Activated CD4-positive, alpha-beta T cell treated with anti-CD3 and anti-CD28 coated beads, Interleukin-2, amount 50 U/mL, for 16 hours (primary cell): ENCODE data around the gene ELANE.

Experiments used
- DNase-seq: peaks from one replicate; pipeline ENCODE4 v3.0.0-alpha.2; 2020

Gene ELANE

GRCh38 chr19:852136-853013 lies at the start of gene ELANE:
ELANE (plus strand) TSS chr19:852303; CDS start chr19:852329, 26 bp downstream.
- no peak for DNase-seq

- DNase-seq, result no peak
Observed at GRCh38 chr19:802498-803098, 49.5 kb upstream of the ELANE start.

- DNase-seq, result no peak
Observed at GRCh38 chr19:803099-803561, 49.0 kb upstream of the ELANE start.

DNA sequence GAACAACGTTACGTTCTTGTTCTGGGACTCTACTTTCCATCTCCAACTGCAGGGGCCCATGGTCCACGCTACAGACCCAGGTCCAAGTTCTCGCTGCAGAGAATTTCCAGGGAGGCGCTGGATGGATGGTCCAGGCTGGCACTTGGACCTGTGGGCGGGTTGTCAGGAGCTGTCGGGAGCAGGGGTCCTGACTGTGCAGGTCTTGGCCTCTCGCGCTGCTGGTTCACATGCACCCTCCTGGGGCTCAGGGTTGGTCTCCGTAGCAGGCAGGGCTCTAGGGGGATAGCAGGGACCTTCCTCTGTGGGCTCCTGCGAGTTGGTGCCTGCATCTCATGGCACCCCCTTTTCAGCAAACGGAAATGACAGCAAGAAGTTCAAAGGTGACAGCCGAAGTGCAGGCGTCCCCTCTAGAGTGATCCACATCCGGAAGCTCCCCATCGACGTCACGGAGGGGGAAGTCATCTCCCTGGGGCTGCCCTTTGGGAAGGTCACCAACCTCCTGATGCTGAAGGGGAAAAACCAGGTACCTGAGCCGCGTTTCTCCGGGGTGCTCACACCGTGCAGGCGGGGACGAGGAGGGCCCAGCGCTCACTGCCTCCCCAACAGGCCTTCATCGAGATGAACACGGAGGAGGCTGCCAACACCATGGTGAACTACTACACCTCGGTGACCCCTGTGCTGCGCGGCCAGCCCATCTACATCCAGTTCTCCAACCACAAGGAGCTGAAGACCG lies 48.3 kb upstream of the ELANE start:
- DNase-seq, result no peak

- DNase-seq, result no peak
Observed at GRCh38 chr19:804419-805165, 47.5 kb upstream of the ELANE start.

DNA sequence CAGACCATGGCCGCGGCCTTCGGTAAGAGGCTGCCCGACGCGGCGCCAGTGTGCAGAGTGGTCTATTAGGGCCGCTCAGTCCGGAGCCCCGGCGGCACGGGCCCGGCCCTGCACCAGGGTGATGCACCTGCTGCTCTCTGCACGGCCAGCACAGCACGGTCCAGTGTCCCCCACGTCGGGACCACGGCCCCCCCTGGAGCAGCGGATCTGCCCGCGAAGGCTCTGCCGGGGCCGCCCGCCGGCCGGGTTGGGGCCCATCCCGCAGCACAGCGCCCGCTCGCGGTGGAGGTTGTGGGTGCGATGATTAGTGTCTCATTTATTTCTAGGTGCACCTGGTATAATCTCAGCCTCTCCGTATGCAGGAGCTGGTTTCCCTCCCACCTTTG lies 46.9 kb upstream of the ELANE start:
- DNase-seq, result no peak

DNA sequence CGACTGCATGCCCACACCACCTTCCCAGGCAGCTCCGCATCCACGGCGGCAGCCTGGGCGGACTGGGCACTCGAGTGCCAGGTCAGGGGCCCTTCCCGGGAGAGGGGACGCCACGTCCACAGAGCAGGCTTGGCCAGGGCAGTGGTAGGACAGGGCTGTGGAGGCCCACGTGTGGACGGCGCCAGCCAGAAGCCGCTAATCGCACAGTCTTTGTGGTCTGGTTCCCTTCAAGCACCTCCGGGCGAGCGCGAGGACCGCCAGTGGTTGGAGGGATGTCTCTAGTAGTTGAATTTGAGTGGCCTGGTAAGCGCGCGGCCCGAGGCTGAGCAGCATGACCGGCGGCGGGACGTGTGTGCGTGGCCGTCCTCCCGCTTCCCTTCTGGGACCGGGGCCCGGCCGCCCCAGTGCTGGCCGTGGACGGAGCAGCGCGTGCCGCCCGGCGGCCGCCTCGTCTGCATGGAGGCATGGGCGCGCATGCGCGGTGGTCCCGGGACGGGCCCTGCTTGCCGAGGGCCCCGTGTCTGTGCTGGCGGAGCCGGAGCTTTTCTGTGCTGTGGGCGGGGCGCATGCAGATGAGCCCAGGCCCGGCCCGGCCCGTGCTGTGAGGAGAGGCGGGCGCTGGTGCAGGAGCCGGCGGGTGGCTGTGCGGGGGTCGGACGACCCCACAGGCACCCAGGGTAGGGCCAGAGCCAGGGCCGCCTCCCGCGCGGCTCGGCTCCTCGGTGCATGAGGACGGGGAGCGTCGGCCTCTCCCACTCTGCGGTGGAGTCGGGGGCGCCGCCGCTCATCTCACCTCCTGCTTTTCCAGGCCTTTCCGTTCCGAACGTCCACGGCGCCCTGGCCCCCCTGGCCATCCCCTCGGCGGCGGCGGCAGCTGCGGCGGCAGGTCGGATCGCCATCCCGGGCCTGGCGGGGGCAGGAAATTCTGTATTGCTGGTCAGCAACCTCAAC lies 46.2 kb upstream of the ELANE start:
- DNase-seq, result no peak

- no peak for DNase-seq
Observed at GRCh38 chr19:806815-807421, 45.2 kb upstream of the ELANE start.

DNA sequence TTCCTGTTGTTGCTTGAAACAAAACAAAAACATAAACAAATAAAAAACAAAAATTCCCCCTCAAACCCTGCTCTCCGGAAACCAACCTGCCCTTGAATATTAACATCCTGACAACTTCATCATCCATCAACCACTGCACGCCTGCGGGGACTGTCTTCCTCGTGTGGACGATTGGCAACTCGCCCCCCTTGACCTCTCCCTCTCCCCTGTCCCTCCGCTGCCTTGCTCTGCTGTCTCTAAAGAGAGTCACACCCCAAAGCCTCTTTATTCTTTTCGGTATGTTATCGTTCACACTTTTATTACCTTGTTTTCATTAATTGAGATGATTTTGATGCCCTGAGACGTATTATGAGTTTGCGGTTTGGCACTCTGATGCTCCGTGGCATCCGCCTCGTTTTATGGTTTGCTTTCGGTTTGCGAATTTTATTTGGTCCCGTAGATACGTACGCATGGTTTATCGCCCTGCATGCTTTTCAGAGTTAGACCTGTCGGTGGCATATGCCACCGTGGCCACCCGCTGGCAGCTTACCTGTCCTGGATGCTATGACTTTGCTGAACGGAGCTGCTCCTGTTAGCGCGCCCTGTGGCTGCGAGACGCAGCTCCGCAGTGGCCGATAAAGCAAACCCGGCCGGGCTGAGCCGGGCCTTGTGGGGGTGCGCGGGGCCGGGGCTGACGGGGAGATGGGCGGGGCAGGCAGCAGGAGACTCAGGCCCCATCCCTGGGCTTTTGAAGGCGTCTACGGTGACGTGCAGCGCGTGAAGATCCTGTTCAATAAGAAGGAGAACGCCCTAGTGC lies 44.3 kb upstream of the ELANE start:
- no peak for DNase-seq

GRCh38 chr19:808423-808775 lies 43.7 kb upstream of the ELANE start:
- DNase-seq, result no peak

GRCh38 chr19:810077-810855 lies 41.8 kb upstream of the ELANE start:
- DNase-seq, result no peak

DNA sequence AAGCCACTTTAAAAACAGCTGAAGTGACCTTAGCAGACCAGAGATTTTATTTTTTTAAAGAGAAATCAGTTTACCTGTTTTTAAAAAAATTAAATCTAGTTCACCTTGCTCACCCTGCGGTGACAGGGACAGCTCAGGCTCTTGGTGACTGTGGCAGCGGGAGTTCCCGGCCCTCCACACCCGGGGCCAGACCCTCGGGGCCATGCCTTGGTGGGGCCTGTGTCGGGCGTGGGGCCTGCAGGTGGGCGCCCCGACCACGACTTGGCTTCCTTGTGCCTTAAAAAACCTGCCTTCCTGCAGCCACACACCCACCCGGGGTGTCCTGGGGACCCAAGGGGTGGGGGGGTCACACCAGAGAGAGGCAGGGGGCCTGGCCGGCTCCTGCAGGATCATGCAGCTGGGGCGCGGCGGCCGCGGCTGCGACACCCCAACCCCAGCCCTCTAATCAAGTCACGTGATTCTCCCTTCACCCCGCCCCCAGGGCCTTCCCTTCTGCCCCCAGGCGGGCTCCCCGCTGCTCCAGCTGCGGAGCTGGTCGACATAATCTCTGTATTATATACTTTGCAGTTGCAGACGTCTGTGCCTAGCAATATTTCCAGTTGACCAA lies 41.1 kb upstream of the ELANE start:
- DNase-seq, result no peak

DNA sequence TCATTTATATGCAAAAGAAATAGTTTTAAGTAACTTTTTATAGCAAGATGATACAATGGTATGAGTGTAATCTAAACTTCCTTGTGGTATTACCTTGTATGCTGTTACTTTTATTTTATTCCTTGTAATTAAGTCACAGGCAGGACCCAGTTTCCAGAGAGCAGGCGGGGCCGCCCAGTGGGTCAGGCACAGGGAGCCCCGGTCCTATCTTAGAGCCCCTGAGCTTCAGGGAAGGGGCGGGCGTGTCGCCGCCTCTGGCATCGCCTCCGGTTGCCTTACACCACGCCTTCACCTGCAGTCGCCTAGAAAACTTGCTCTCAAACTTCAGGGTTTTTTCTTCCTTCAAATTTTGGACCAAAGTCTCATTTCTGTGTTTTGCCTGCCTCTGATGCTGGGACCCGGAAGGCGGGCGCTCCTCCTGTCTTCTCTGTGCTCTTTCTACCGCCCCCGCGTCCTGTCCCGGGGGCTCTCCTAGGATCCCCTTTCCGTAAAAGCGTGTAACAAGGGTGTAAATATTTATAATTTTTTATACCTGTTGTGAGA lies 40.5 kb upstream of the ELANE start:
- no peak for DNase-seq

DNA sequence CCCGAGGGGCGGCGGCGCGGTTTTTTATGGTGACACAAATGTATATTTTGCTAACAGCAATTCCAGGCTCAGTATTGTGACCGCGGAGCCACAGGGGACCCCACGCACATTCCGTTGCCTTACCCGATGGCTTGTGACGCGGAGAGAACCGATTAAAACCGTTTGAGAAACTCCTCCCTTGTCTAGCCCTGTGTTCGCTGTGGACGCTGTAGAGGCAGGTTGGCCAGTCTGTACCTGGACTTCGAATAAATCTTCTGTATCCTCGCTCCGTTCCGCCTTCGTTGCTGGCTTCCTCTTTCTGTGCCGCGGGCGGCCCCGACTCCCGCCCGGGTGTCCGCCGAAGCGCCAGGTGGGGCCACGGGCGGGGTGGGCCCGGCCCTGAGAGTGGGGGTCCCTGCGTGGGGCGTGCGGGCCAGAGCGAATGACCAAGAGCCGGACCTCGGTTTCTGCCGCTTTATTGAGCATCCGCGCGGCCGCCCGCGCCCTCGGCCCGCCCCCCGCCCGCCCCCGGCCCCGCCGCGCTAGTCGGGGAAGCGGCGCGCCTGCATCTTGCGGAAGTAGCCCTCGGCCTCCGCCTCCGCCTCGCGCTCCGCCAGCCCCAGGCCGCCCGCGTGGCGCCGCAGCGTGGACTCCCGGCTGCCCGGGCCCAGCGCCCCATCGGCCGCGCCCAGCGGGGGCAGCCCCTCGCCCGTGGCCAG lies 39.9 kb upstream of the ELANE start:
- DNase-seq, result no peak

GRCh38 chr19:812747-813218 lies 39.3 kb upstream of the ELANE start:
- DNase-seq, result no peak

GRCh38 chr19:813219-814151 lies 38.6 kb upstream of the ELANE start:
- no peak for DNase-seq
